GM19240 (cell line): ENCODE measurements around the gene TMEM200C.

Experiments
- DNase-seq: peaks from one replicate; pipeline ENCODE4 v3.0.0; 2011; ENCODE audit warnings: low spot score; ENCODE audit not compliant: insufficient read length

TMEM200C gene

DNA sequence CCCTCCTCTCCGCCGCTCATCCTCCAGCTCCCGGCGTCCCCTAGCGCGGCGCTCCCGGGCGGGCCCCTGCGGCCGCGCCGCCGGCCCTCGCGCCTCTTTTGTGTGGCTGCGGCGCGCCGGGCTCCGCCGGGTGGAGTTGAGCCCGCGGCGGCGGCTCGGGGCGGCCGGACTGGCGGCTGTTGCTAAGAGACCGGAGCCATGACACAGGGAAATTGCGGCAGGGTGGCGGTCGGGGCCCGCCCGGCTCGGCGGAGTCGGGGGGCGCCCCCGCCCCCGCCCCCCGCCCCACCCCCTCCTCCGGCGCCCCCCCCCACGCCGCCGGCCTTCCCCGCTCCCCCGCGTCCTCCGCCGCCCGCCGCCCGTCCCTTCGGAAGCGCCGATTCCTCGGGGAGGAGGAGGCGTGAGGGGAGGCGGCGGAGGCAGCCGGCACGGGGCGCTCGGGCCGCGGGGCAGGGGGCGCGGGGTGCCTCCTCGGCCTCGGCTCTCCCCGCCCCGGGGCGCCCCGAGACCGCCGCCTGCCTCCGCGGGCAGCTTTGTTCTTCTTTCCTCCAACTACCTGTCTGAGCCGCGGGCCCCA lies at the start of gene TMEM200C:
TSS of gene TMEM200C (minus strand) at position 224 of the 577 bp plus-strand sequence. CDS start 3,459 bp downstream, outside the sequence.
- no peak for DNase-seq

GRCh38 chr18:5944448-5944847 lies 49.1 kb upstream of the TMEM200C start:
- DNase-seq, result no peak

DNA sequence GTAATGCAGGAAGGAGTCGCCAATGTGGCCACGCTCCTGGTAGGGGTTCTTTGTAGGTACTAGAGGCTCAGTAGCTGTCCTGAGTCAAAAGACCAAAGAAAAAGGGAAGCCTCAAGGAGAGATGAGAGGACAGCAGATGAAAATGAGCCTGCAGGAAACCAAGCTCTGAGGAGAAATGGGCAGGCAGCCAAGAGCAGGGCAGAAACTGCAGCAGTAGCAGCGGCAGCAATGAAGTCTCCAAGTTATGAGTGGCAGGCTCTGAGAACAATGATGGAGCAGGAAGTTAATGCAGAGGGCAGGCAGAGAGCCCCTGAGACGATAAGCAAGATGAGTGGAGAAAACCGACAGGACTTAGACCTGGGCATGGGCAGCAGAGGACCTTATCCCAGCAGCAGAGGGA lies 48.2 kb upstream of the TMEM200C start:
- DNase-seq, result no peak

- no peak for DNase-seq
Observed at GRCh38 chr18:5942591-5942990, 47.3 kb upstream of the TMEM200C start.

- no peak for DNase-seq
Observed at GRCh38 chr18:5941890-5942289, 46.6 kb upstream of the TMEM200C start.

GRCh38 chr18:5939801-5940667 lies 44.7 kb upstream of the TMEM200C start:
- no peak for DNase-seq

DNA sequence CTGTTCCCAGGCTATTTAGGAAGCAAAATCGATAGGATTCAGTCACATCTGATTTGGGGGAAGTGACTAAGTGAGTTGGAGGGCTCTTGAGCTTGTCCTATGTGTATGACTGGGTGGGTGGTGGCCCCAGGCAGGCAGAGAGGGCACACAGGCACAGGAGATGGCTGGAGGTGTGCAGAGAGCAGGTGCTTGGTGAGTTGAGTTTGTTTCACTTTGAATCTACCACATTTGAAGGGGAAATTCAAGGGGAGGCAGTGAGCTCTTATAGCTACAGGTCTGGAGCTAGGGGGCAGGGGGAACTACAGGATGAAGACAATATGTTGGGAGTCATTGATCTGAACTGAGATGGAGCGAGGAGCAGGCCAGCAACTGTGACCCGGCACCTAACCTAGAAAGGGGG lies 42.5 kb upstream of the TMEM200C start:
- DNase-seq, result no peak

- DNase-seq, result no peak
Observed at GRCh38 chr18:5937121-5937520, 41.8 kb upstream of the TMEM200C start.

DNA sequence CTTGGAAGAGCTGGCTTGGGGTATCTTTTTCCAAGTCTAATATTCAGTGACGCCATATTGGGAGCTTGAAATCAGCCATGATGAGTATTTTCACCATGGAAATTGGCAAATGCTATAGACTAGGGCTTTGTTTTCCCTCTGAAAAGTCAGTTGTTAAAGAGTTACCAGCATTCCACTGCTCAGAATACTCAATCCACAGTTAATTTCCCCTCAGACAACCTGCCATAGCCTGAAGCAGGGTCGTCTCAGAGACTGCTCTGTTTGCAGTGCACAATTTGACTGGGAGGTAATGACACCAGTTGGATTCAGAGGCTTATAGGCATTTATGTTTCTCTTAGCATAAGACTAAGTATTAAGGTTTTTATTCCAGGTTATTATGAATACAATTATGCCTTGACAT lies 35.5 kb upstream of the TMEM200C start:
- no peak for DNase-seq

DNA sequence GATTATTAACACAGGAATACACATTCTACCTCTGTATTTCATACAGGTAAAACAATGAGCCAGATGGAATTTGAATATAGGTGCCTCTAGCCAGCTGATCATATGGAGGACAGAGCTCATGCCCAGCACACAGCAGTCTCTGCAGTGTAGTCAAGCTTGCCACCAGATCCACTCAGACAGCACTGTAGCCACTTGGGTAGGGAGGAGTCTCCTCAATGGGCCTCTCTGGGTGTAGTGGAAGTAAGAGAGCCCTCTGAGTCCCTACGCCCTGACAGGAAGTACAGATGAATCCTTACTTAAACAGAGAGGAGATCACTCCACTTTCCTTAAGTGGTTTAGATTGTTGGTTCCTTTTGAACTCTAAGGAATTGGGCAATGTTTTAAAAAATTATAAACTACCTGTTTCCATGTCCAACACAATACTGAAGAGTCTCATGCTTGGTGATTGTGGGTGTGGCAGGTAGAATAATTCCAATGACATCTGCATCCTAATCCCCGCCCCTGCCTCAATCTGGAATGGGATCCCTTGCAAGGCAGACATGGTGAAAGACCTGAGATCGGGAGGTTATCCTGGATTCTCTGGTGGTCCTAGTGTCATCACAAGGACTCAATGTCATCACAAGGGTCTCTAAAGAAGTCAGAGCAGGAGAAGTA lies 23.0 kb upstream of the TMEM200C start:
- no peak for DNase-seq

DNA sequence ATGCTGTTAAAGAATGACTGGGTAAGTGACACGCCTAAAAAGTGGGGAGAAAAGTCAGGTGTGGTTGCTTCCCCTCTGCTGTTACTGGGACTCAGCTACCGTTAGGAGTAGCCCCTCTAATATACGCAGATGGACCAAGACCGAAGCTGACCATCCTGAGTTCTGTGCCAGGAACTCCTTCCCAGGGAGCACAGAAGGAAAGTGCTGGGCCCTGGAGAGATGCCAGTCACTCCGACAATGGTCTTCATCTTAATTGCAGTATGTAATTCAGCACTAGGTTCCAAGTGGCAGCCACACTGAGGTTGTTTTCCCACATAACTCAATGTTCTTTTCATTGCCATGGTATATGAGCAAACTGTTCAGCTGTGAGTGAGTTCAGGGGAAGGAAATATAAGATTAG lies 19.6 kb upstream of the TMEM200C start:
- DNase-seq, result no peak

DNA sequence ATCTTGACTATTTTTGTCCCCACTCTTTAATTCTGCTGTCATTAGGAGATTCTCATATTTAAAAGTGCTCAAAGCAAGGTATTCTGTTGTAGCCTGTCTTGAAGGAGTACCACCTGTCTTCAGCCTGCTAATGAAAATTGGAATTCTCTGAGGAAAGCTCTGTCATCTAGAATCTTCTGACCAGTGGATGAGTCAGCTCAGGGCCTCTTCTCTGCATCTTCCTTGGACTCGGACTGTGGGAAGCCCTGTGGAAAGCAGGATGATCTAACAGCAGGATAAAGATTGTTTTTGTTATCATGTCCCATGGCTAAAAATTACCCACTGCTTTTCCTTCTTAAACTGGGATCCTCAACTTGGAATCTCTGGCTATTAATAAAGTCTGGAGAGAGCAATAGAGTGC lies 18.7 kb upstream of the TMEM200C start:
- no peak for DNase-seq

DNA sequence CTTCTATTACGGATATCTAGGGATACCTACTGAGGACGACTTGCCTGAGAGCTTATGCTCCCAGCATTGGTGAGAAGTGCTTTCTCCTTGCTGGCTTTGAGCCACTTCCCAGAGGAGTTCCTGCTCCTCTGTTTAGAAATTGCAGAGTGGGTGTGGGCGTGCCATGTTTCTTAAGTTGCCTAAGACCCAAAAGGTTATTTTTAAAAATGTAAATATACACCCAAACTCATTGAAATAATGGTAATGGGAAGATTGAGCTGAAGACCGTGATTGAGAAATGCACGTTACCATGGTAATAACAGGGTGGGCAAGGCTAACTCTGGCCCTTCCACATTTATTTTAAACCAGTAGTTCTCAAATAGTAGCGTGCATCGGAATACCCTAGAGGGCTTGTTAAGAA lies 17.2 kb upstream of the TMEM200C start:
- no peak for DNase-seq

GRCh38 chr18:5909125-5909524 lies 13.8 kb upstream of the TMEM200C start:
- DNase-seq, result no peak

- DNase-seq, result no peak
Observed at GRCh38 chr18:5903386-5903785, 8.1 kb upstream of the TMEM200C start.

DNA sequence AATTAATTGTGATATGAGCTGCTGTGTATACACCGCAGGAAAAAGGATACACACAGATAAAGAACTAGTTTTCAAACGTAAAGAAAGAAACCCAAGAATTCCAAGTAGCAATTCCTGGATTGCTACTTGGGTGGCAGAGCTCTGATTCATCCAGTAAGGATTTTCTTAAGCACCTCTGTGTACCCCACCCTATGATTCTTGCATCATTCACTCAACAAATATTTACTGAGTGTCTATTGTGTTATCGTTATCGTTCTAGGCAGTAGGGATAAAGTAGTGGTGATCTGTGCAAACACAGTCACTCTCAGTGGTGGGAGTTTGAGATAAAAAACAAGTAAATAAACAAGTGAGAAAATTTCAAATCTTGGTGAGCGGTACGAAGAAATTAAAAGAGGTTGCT lies 4.9 kb upstream of the TMEM200C start:
- no peak for DNase-seq

GRCh38 chr18:5899835-5900234 lies 4.5 kb upstream of the TMEM200C start:
- DNase-seq, result no peak

DNA sequence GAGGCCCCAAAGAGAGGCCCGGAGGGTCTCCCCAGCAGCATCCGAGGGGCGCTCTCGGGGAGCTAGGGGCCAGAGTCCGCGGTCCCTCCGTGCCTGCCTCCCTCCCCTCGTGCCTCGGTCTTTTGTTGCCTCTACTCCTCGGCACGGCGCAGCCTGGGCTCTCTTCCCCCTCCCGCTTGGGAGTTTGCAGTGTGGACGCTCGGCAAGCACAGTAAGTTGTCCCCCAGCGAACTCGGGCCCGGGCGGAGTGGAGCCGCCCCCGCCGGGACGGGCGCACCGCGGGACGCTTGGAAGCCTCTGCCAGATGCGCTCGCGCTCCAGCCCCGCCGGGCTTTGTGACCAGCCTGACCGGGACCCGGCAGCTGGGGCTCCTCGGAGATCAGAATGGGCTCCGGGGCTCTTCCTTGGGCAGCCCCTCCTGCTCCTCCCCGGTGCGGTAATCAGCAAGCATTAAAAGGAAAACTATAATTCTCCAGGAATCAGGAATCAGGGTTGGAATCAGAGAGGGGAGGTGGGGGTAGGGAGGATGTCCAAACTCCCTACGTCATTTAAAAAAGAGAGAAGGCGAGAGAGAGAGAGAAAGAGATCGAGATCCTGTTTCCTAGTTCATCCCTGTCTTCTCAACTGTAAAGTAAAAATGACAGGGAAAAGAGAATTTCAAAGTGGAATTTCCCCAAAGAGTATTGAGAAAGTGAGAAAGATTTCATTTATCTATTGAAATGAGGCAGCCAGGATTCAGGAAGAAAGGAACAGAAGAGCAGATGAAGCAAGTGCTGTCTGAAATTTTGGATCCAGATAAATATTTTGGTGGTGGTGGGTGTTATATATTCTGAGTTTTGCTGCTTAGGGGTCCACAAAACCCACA lies 786 bp upstream of the TMEM200C start:
- no peak for DNase-seq

GRCh38 chr18:5894611-5895298 lies 567 bp downstream of the TMEM200C start:
- DNase-seq, result no peak

GRCh38 chr18:5893956-5894610 lies 1.2 kb downstream of the TMEM200C start:
- DNase-seq, result no peak
